ENCODE results near the gene PLEKHA6. TPM values are rescaled to one million over a fixed set of nuclear protein-coding genes. Genes with fewer than 3 reads are reported as not detected.

Gene PLEKHA6
- total and polyA plus RNA-seq, 2 of the 4 experiments (the other 2 are of a cell fraction), result 8.2 to 19.9 TPM

DNA sequence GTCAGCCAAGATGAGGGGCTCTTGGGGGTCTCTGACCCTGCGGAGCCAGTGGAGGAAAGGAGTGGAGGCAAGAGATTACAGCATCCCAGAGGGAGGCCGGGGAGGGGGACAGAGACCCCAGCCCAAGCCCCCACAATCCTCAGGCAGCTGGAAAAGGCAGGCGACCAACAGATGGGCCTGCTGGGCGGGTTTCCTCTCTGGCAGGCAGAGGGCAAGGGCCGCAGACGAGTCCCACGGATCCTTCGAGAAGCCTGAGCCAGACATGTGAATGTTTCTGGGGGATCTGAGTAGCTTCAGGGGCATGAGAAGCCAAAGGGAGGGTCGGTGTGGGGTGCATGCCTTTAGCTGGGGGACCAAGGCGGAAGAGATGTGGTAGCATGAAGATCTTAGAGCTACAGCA lies 2.1 kb upstream of the PLEKHA6 start:
- H4K8ac ChIP-seq (ENCODE audit: low read depth in 2 of 2, low read length in 2 of 2), result no peak overlapping the region
- 0 out of 3 replicates have a peak overlapping the region, but pooled peaks have one; percentile 7 for H2BK15ac ChIP-seq (ENCODE audit: low read depth, low read length)
- no peak for TF ChIP-seq SMC3 (IDR thresholded peaks at IDR 0.05; ENCODE audit: low read depth, low read length)
- TF ChIP-seq, protein P1, sequence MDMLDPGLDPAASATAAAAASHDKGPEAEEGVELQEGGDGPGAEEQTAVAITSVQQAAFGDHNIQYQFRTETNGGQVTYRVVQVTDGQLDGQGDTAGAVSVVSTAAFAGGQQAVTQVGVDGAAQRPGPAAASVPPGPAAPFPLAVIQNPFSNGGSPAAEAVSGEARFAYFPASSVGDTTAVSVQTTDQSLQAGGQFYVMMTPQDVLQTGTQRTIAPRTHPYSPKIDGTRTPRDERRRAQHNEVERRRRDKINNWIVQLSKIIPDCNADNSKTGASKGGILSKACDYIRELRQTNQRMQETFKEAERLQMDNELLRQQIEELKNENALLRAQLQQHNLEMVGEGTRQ (IDR thresholded peaks at IDR 0.05; ENCODE audit: low read depth, low read length), result no peak
- no peak for TF ChIP-seq CHD1 (IDR thresholded peaks at IDR 0.05; ENCODE audit: low read depth, low read length)
- no peak for TF ChIP-seq RFX5 (IDR thresholded peaks at IDR 0.05; ENCODE audit: low read depth, low read length)
- TF ChIP-seq CEBPB (IDR thresholded peaks at IDR 0.05; ENCODE audit: low read depth, low read length), result no peak
- TF ChIP-seq, protein P2, sequence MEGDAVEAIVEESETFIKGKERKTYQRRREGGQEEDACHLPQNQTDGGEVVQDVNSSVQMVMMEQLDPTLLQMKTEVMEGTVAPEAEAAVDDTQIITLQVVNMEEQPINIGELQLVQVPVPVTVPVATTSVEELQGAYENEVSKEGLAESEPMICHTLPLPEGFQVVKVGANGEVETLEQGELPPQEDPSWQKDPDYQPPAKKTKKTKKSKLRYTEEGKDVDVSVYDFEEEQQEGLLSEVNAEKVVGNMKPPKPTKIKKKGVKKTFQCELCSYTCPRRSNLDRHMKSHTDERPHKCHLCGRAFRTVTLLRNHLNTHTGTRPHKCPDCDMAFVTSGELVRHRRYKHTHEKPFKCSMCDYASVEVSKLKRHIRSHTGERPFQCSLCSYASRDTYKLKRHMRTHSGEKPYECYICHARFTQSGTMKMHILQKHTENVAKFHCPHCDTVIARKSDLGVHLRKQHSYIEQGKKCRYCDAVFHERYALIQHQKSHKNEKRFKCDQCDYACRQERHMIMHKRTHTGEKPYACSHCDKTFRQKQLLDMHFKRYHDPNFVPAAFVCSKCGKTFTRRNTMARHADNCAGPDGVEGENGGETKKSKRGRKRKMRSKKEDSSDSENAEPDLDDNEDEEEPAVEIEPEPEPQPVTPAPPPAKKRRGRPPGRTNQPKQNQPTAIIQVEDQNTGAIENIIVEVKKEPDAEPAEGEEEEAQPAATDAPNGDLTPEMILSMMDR (conservative IDR thresholded peaks at IDR 0.05; ENCODE audit: low read depth, low read length), result no peak
- TF ChIP-seq BHLHE40 (IDR thresholded peaks at IDR 0.05; ENCODE audit: low read depth, low read length), result no peak
- TF ChIP-seq NFE2L2 (IDR thresholded peaks at IDR 0.05; ENCODE audit: low read depth, low read length), result no peak
- no peak for TF ChIP-seq MAZ (IDR thresholded peaks at IDR 0.05; ENCODE audit: borderline replicate concordance, low read depth, low read length)
- TF ChIP-seq, protein P3, sequence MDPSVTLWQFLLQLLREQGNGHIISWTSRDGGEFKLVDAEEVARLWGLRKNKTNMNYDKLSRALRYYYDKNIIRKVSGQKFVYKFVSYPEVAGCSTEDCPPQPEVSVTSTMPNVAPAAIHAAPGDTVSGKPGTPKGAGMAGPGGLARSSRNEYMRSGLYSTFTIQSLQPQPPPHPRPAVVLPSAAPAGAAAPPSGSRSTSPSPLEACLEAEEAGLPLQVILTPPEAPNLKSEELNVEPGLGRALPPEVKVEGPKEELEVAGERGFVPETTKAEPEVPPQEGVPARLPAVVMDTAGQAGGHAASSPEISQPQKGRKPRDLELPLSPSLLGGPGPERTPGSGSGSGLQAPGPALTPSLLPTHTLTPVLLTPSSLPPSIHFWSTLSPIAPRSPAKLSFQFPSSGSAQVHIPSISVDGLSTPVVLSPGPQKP (IDR thresholded peaks at IDR 0.05; ENCODE audit: borderline replicate concordance, low read depth, low read length), result no peak
- TF ChIP-seq RAD21 (IDR thresholded peaks at IDR 0.05; ENCODE audit: low read length), result no peak
- no peak for TF ChIP-seq MAFK (IDR thresholded peaks at IDR 0.05; ENCODE audit: low read depth, low read length)
- ChIA-PET POLR2A (ENCODE audit: unreplicated experiment) (no interaction called here), CTCF (interaction anchor here (1.1 to 5.0 kb wide), 4 partner anchors 103 to 199 kb away, joined by 3 to 27 read pairs (median 8); no protein-coding TSS in a partner anchor)
- peak overlapping the region; percentile 35; the same call in 1 of the 2 replicates for H2BK20ac ChIP-seq (ENCODE audit: low read depth, low read length)
- no peak overlapping the region for H2BK5ac ChIP-seq (ENCODE audit: low read depth, low read length, poor library complexity, severe bottlenecking)
- dilution Hi-C loops (cut with HindIII; ENCODE audit: low sequenced_read_pairs, unreplicated experiment), result no loop called here
- no peak overlapping the region for H2AK9ac ChIP-seq (replicated peaks; ENCODE audit: low read depth, low read length, poor library complexity)
- no peak overlapping the region for H3K4me3 ChIP-seq (ENCODE audit: insufficient read depth, low read depth, low read length)
- H2AFZ ChIP-seq (replicated peaks; ENCODE audit: low read length, poor library complexity), result no peak overlapping the region
- H3K14ac ChIP-seq (replicated peaks; ENCODE audit: low read depth, low read length), result no peak overlapping the region
- no peak for ATAC-seq (ENCODE audit: low read depth)
- BruUV-seq (replicated peaks), result no TSS peak
- H3K36me3 ChIP-seq (ENCODE audit: control insufficient read depth, insufficient read depth, low read length), result no peaks in the 10 kb centered on the region
- DNase-seq, result no peak
- no peak overlapping the region for H3K56ac ChIP-seq (ENCODE audit: extremely low read depth, insufficient read depth, low read length)
- H3K23ac ChIP-seq (ENCODE audit: low read depth, low read length), result no peak overlapping the region
- H3K4me2 ChIP-seq (ENCODE audit: low read depth, low read length), result no peak overlapping the region
- no peak overlapping the region for H3K18ac ChIP-seq (ENCODE audit: low read depth, low read length)
- no peaks in the 10 kb centered on the region for H4K20me1 ChIP-seq (ENCODE audit: insufficient read depth, low read length)
- H3K79me1 ChIP-seq (ENCODE audit: low read depth in 1 of 2, low read length in 2 of 2), result no peaks in the 10 kb centered on the region
- peak overlapping the region; percentile 86 for H2AK5ac ChIP-seq (ENCODE audit: low read depth, low read length)
- peaks cover 18% of the 10 kb centered on the region for H3K4me1 ChIP-seq (ENCODE audit: control insufficient read depth, insufficient read depth, low read length)
- no peak overlapping the region for H3K4ac ChIP-seq (ENCODE audit: low read depth, low read length)
- H4K91ac ChIP-seq (ENCODE audit: insufficient read depth, low read depth, low read length), result no peak overlapping the region
- intact Hi-C loops (cut with micrococcal nuclease), result loop anchor here (5.0 kb wide), 1 partner anchor 499 kb away; the partner anchor contains the start of gene SNRPE
- H3K9ac ChIP-seq (ENCODE audit: low read depth, low read length), result no peak overlapping the region
- in situ Hi-C loops (cut with MboI; ENCODE audit: low sequenced_read_pairs), result loop anchor here (5.0 to 10.0 kb wide), 4 partner anchors 109 to 497 kb away; partner anchors contain the start of genes GOLT1A and SNRPE
- no peak overlapping the region for H2BK120ac ChIP-seq (ENCODE audit: low read depth, low read length)
- H4K5ac ChIP-seq (ENCODE audit: low read depth, low read length), result no peak overlapping the region
- H3K9me3 ChIP-seq (ENCODE audit: control insufficient read depth, insufficient read depth, low read length), result no peaks in the 10 kb centered on the region
- WGBS, 2 experiments (ENCODE audit: extremely low coverage in 2 of 2, insufficient read length in 1 of 2), result no CpG with 5 or more reads among the region's 10 CpGs
- no peak overlapping the region for H3K27ac ChIP-seq (ENCODE audit: insufficient read depth, low read length)
- H3K27me3 ChIP-seq (ENCODE audit: control insufficient read depth, insufficient read depth, low read length), result peaks cover 4% of the 10 kb centered on the region
- no peaks in the 10 kb centered on the region for H3K9me1 ChIP-seq (ENCODE audit: insufficient read depth, low read length)

Data from IMR-90 (cell line).